ENCODE results near the gene TRDMT1.
"Not testable (repeated sequence)": the region's sequence is repeated elsewhere in the genome, so short reads cannot be mapped to it uniquely, and the experiment has no call there.

The TRDMT1 gene

DNA sequence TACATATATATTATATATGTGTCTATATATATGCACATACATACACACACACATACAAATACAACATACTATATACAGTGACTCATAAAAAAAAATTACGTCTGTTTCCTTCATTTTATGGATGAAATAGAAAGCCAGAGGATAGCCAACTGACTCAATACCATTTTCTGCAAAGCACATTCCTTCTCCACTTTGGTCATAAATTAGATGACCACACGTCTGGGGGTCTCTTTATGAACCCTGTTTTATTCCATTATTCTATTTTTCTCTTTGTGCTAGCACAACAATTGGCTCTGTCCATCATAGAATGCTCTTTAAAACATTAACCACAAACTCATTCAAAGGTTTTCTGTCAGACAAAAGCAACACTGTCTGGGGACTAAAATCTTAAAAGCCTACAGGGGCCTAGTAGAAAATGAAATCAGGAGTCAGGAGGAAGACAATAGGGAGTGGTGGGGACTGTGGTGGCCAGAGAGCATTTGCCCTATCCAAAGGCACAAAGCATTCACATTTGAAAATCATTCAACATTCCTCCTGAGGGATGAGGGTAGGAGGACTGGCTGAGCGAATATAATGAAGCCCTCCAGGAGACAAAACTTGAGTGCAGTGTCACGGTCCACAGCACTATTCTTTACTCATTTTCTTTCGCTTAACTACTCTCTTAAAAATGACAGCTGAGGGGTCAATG is 76.1 kb downstream of the TRDMT1 start:
- DNase-seq: no peak

DNA sequence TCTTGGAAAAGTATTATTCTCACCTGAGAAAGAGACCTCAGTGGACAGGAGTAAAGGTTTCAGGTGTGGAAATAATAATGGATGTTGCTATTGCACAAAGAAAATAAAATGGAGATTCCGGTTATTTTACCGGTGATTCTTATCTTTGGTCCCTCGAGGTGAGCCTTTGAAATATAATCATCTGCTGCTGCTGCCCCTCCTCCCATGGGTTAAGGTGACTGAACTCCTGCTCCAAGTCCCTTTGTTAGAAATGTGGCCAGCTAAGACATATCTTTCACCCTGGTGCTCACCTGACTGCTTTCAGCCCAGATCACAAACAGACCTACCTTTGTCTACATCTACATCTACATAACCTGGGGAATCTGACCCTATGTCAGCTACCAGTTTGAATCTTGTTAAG is 77.5 kb downstream of the TRDMT1 start:
- no peak for DNase-seq

- no peak for DNase-seq
Observed at GRCh38 chr10:17122726-17123661, 78.5 kb downstream of the TRDMT1 start.

GRCh38 chr10:17122052-17122451 is 79.4 kb downstream of the TRDMT1 start:
- no peak for DNase-seq

- DNase-seq: no peak
Observed at GRCh38 chr10:17120694-17121093, 80.8 kb downstream of the TRDMT1 start.

- DNase-seq: no peak
Observed at GRCh38 chr10:17119845-17120244, 81.6 kb downstream of the TRDMT1 start.

- DNase-seq: no peak
Observed at GRCh38 chr10:17116193-17116592, 85.3 kb downstream of the TRDMT1 start.

DNA sequence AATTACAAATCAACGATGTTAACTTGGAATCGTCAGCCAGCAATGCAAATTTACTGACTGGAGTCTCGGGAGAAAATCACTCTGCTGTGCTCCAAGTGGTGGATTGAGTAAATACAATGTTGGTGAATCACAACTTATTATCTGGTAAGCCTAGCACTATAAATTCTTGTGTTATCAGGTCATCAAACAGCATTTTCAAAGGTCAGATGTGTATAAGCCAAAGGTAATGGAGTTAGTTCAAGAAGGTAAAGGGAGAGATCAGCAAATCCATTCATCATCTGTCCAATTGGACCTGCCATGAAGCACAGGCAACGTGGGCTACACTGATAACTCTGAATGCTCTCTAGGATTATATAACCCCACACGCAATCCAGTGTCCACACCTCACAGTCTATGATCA is 85.8 kb downstream of the TRDMT1 start:
- no peak for DNase-seq

- not testable (repeated sequence) for DNase-seq
Observed at GRCh38 chr10:17114878-17115444, 86.5 kb downstream of the TRDMT1 start.

- no peak for DNase-seq
Observed at GRCh38 chr10:17113889-17114540, 87.5 kb downstream of the TRDMT1 start.

DNA sequence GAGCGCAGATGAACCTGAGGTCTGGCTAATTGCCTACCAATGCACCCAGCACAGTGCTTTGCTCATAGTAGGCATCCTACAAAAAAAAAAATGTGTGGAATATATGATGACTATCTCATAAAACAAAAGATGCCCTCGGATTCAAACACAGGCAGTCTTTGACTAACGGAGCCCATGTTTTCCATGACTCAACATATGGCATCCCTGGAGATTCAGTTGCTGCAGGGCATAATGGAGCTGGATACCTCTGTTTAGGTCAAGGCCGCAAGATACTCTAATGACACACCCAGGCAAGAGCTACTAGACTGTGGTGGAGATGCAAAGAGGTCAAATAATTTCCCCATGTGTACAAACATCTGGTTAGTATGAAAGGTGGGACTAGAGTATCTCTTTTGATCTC is 88.1 kb downstream of the TRDMT1 start:
- no peak for DNase-seq

DNA sequence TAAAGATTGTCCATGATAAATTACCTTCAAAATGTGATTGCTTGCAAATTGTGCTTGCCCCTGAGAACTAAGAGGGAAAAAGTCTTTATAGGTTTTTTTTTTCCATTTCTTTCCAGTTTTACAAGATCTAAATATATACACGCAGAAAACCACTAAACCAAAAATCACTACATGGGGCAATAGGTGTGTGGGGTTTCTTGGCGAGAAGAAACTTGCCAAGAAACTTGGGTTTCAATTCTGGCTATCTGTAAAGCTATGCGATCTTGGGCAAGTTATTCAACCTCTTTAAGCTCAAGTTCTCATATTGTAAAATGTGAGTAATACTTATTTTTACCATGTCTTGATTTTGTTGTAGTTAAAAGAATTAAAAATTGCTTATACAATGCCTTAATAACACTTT is 88.9 kb downstream of the TRDMT1 start:
- no peak for DNase-seq

GRCh38 chr10:17109475-17110207 is 91.8 kb downstream of the TRDMT1 start:
- DNase-seq: no peak

DNA sequence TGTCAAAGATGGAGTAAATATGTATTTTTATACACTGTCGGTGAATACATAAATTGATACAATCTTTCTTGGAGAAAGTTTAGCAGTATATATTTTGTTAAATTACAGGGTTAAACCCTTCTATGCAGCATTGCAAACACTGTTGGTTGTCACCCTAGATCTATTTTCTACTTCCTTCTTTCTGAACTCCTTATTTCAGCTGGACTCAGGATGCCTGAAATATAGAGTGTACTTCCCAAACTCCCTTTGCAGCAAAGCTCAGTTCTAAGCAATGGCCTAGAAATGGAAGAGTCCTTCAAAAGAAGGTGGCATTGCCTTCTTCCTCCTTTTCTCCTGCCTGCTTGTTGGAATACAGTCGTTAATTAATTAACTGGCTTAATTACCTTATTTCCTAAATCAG is 92.4 kb downstream of the TRDMT1 start:
- DNase-seq: no peak

DNA sequence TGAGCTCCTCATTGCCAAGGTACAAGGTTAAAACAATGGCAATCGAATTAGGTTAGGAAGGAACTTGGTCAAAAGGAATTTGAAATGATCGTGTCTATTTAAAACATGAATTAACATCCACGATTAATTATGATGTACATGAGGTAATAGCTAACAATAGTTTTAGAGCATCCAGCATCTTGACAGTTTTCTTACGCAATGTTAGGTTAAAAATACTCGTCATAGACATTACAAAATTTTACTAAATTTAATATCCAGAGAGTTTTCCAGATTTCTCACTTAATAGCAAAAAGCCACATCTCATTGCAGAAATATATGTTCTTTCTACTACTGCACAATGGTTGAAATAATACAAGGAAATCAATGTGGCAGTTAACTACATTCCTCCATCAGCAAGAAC is 94.5 kb downstream of the TRDMT1 start:
- DNase-seq: no peak

DNA sequence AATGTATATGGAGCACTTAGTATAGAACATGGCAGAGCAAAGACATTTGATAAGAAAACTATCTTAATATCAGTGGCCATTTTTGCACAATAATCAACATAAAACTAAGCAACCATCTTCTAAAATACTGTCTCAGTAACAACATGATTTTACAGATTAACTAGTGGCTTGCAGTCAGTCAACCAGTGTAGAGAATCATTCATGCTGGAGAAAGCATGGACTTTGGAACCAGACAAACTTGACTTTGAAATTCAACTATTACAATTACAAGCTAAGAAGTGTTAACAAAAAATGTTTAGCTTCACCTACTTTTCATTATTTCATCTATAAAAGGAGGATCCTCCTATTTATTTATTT is 99.6 kb downstream of the TRDMT1 start:
- no peak for DNase-seq

- DNase-seq: no peak
Observed at GRCh38 chr10:17101257-17101909, 100.1 kb downstream of the TRDMT1 start.

- DNase-seq: no peak
Observed at GRCh38 chr10:17100586-17100985, 100.9 kb downstream of the TRDMT1 start.

DNA sequence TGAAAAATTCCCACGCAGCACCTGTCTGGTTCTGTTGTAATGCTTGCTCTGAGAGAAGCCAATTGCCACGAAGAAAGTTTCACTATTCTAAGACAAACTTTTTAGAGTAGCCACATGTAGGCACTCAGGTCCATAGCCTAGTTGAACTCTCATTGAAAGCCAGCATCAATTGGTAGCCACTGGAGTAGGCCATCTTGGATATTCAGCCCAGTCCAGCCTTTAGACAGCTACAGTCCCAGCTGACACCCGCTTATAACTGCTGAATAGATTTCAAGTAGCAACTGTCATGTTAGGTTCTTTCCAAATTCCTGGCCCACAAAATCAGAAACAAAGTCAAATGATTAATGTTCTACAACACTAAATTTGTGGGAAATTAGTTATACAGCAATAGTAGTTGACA is 103.5 kb downstream of the TRDMT1 start:
- DNase-seq: no peak

All from activated T-cell treated with anti-CD3 and anti-CD28 coated beads, Interleukin-2, amount 50 U/mL, for 1 hour (primary cell).